B cell (primary cell): ENCODE data around the gene PKMYT1. TPM values are rescaled to one million over a fixed set of nuclear protein-coding genes. Genes with fewer than 3 reads are reported as not detected.

Source experiments
- ATAC-seq: fragments of 200-7000 bp; cut with Tn5 transposase; one replicate; pipeline ENCODE4 v1.10.0; 2021; ENCODE audit warnings: low read depth, mild to moderate bottlenecking, moderate number of reproducible peaks, moderate library complexity
- CTCF ChIA-PET: fragments of 350-600 bp; sonication (Branson Sonifier 250); formaldehyde crosslinking; loops from one replicate; lab custom pipeline; 2021; ENCODE audit warnings: antibody characterized with exemption, inconsistent platforms; lab: Charles Lee
- POLR2A ChIA-PET: fragments of 350-600 bp; sonication (Branson Sonifier 250); formaldehyde crosslinking; loops from one replicate; lab custom pipeline; 2021; ENCODE audit warnings: antibody characterized with exemption; lab: Charles Lee
- DNase-seq: peaks from one replicate; pipeline ENCODE4 v3.0.0; 2013
- H2AFZ ChIP-seq: 2 replicates; pipeline ENCODE4 v1.6.1; 2012; ENCODE audit warnings: mild to moderate bottlenecking, low read depth, low read length; ENCODE audit not compliant: insufficient read depth, poor library complexity, severe bottlenecking
- H3K27ac ChIP-seq, 2 donors: 1 replicate in 1 of 2; 2 replicates in 1 of 2; pipeline ENCODE4 v1.5.1; 2012 to 2013; ENCODE audit warnings: low read length in 2 of 2, mild to moderate bottlenecking in 2 of 2, moderate library complexity in 1 of 2
- H3K27me3 ChIP-seq, 4 experiments: fragments of 200-600 bp in 1 of 4; sonication (generic) in 1 of 4; replicated peaks in 1 of 4; 1 replicate in 2 of 4; 2 replicates in 2 of 4; pipeline versions ENCODE4 v1.6.1 to v1.7.0; 2013 to 2016; ENCODE audit warnings: low read length in 3 of 4, mild to moderate bottlenecking in 2 of 4, mixed read lengths in 1 of 4, moderate library complexity in 1 of 4; ENCODE audit not compliant: insufficient read depth in 4 of 4, control insufficient read depth in 3 of 4; ENCODE audit errors: control extremely low read depth in 1 of 4
- H3K36me3 ChIP-seq, 2 experiments: replicated peaks in 1 of 2; 1 replicate in 1 of 2; 2 replicates in 1 of 2; pipeline versions ENCODE4 v1.6.1 to v1.7.1; 2013; ENCODE audit warnings: low read length in 1 of 2; ENCODE audit not compliant: insufficient read depth in 2 of 2, control insufficient read depth in 1 of 2; ENCODE audit errors: control extremely low read depth in 1 of 2, extremely low read depth in 1 of 2
- H3K4me1 ChIP-seq, 2 donors: fragments of 200-600 bp in 1 of 2; sonication (generic) in 1 of 2; 1 replicate in 1 of 2; 2 replicates in 1 of 2; pipeline versions ENCODE4 v1.5.1 to v1.6.1; 2013 to 2017; ENCODE audit warnings: low read length in 2 of 2; ENCODE audit not compliant: control insufficient read depth in 2 of 2, insufficient read depth in 2 of 2
- H3K4me2 ChIP-seq: replicated peaks from 2 replicates; pipeline ENCODE3; 2012; ENCODE audit warnings: mild to moderate bottlenecking, low read depth, low read length; ENCODE audit not compliant: poor library complexity, severe bottlenecking
- H3K4me3 ChIP-seq, 5 experiments: fragments of 200-600 bp in 1 of 5; sonication (generic) in 1 of 5; 1 replicate in 3 of 5; 2 replicates in 2 of 5; pipeline versions ENCODE4 v1.5.1 to v1.7.0; 2011 to 2016; ENCODE audit warnings: low read length in 4 of 5, mild to moderate bottlenecking in 4 of 5, low read depth in 2 of 5, control low read depth in 1 of 5, moderate library complexity in 1 of 5; ENCODE audit not compliant: insufficient read depth in 1 of 5; ENCODE audit errors: control extremely low read depth in 1 of 5, extremely low read depth in 1 of 5
- H3K79me2 ChIP-seq: fragments of 200-600 bp; sonication (generic); one replicate; pipeline ENCODE4 v1.6.0; 2016; ENCODE audit warnings: low read length; ENCODE audit not compliant: control insufficient read depth, insufficient read depth
- H3K9ac ChIP-seq: fragments of 200-600 bp; sonication (generic); 2 replicates; pipeline ENCODE4 v1.6.1; 2017; ENCODE audit warnings: mild to moderate bottlenecking, low read length, moderate library complexity
- H3K9me3 ChIP-seq, 3 donors: one replicate each; pipeline versions ENCODE4 v1.6.1 to v1.7.1; 2013; ENCODE audit warnings: low read length in 2 of 3; ENCODE audit not compliant: control insufficient read depth in 2 of 3, insufficient read depth in 1 of 3; ENCODE audit errors: control extremely low read depth in 1 of 3
- H4K20me1 ChIP-seq: 2 replicates; pipeline ENCODE4 v1.6.0; 2012; ENCODE audit warnings: mild to moderate bottlenecking, low read length; ENCODE audit not compliant: insufficient read depth, control insufficient read depth, poor library complexity, severe bottlenecking
- H3K27ac Mint-ChIP-seq: one replicate; pipeline ENCODE4 v1.8.0; 2021; ENCODE audit warnings: mixed read lengths
- H3K27me3 Mint-ChIP-seq: one replicate; pipeline ENCODE4 v1.8.0; 2021; ENCODE audit warnings: mixed read lengths
- H3K4me1 Mint-ChIP-seq: one replicate; pipeline ENCODE4 v1.8.0; 2021; ENCODE audit warnings: mixed read lengths
- H3K4me3 Mint-ChIP-seq: one replicate; pipeline ENCODE4 v1.8.0; 2021; ENCODE audit warnings: mixed read lengths
- H3K9me3 Mint-ChIP-seq: one replicate; pipeline ENCODE4 v1.8.0; 2022; ENCODE audit warnings: mixed read lengths; ENCODE audit not compliant: insufficient read depth
- CTCF ChIP-seq: fragments of 200-600 bp; IDR thresholded peaks from one replicate; pipeline ENCODE4 v1.8.0; 2022; ENCODE audit warnings: antibody characterized with exemption, mild to moderate bottlenecking
- EZH2 ChIP-seq: IDR thresholded peaks from 2 replicates; pipeline ENCODE4 v1.6.1; 2012; ENCODE audit warnings: borderline replicate concordance, low read depth, mild to moderate bottlenecking, moderate library complexity, low read length; ENCODE audit not compliant: insufficient read depth, poor library complexity, severe bottlenecking
- WGBS: methylation state at CpG from one replicate; pipeline ENCODE4 v1.1.5; 2013; ENCODE audit warnings: missing lambda C conversion rate; ENCODE audit not compliant: insufficient coverage; 5-methylcytosine and 5-hydroxymethylcytosine counted together
- intact Hi-C: fragments of 100-400 bp; cut with micrococcal nuclease; formaldehyde crosslinking; loops from one replicate; pipeline ENCODE4 v1.10.0; 2022
- polyA plus RNA-seq: library from polyadenylated mRNA; depleted of rRNA; stranded (reverse); fragments of >200 nt; gene quantifications from 2 replicates; pipeline ENCODE4 v1.2.3, GENCODE V29; 2012
- total RNA-seq, 2 donors: library from RNA; stranded (reverse); fragments of 120-200 nt in 1 of 2; gene quantifications; 1 replicate in 1 of 2; 2 replicates in 1 of 2; pipeline versions ENCODE4 v1.2.3 to v1.2.4, GENCODE V29; 2013 to 2022

PKMYT1 gene
- total and polyA plus RNA-seq, 2 donors (not counting 1 experiment from before 2014, with no cell fraction given): 0.67 to 2.6 TPM

GRCh38 chr16:3026609-3027488 is 46.6 kb upstream of the PKMYT1 start:
- Mint-ChIP-seq H3K27me3 (peaks cover 16% of the 10 kb centered on the region), H3K27ac (no peak overlapping the region), H3K4me3 (no peak overlapping the region), H3K9me3 (no peaks in the 10 kb centered on the region), H3K4me1 (peaks cover 43% of the 10 kb centered on the region)
- Histone ChIP-seq H3K79me2 (peaks cover 15% of the 10 kb centered on the region), H3K4me2 (no peak overlapping the region), H3K27ac (no peak overlapping the region), H4K20me1 (peaks cover 47% of the 10 kb centered on the region), H3K9ac (no peak overlapping the region), H3K4me3 (no peak overlapping the region), H2AFZ (no peak overlapping the region), H3K27me3 (peaks cover 0 to 34% (median 19%) of the 10 kb centered on the region in 4 experiments), H3K9me3 (peaks cover 0 to 17% (median 0%) of the 10 kb centered on the region in 3 donors), H3K4me1 (peaks cover 45 to 49% of the 10 kb centered on the region in 2 donors), H3K36me3 (peaks cover 0 to 18% of the 10 kb centered on the region in 2 experiments)
- CTCF ChIA-PET: interaction anchor here (0.6 to 8.9 kb wide), 10 partner anchors 7 to 1110 kb away, joined by 3 to 213 read pairs (median 7); partner anchors contain the start of gene TNFRSF12A
- TF ChIP-seq EZH2 (no peak), CTCF (no peak)
- intact Hi-C loops: loop anchor here (10.0 kb wide), 2 partner anchors 258 to 1722 kb away; partner anchors contain the start of genes UBE2I and ZNF263
- WGBS: 97% methylated on average over 22 of the region's 24 CpGs
- ATAC-seq (no peak), DNase-seq (no peak)
- POLR2A ChIA-PET: interaction anchor here (0.7 kb wide), 1 partner anchor 430 kb away, joined by 3 read pairs; no protein-coding TSS in a partner anchor
